HEK293T (cell line): Measurements from ENCODE around the gene AFAP1L2.

Source experiments
- FOXK2 ChIP-seq: fragments of 450-650 bp; IDR thresholded peaks from 2 replicates; pipeline ENCODE4 v1.6.1; 2016; ENCODE audit warnings: mild to moderate bottlenecking
- SP1 ChIP-seq: fragments of 450-650 bp; IDR thresholded peaks from 2 replicates; pipeline ENCODE4 v1.6.1; 2017
- SUZ12 ChIP-seq: fragments of 450-650 bp; IDR thresholded peaks from 2 replicates; pipeline ENCODE4 v1.6.1; 2016; ENCODE audit warnings: mild to moderate bottlenecking

GRCh38 chr10:114256008-114256765 lies 148.1 kb downstream of the AFAP1L2 start:
- TF ChIP-seq SP1, result no peak
- no peak for TF ChIP-seq SUZ12
- TF ChIP-seq FOXK2, result no peak
